ENCODE results near the gene PRKCA.

GRCh38 chr17:66855204-66855603 lies 552.8 kb downstream of the PRKCA start:
- TF ChIP-seq CTCF (IDR thresholded peaks at IDR 0.05; ENCODE audit: low read depth, low read length, missing input control) (no peak), TAF1 (conservative IDR thresholded peaks at IDR 0.05) (no peak), MAX (IDR thresholded peaks at IDR 0.05) (no peak), GABPA (IDR thresholded peaks at IDR 0.05 in 1 of 2, conservative IDR thresholded peaks at IDR 0.05 in 1 of 2) (no peak), RAD21 (IDR thresholded peaks at IDR 0.05) (no peak), YY1 (IDR thresholded peaks at IDR 0.05) (no peak), JUND (IDR thresholded peaks at IDR 0.05) (no peak), NR2F2 (IDR thresholded peaks at IDR 0.05) (no peak), ZBTB33 (IDR thresholded peaks at IDR 0.05) (no peak), SP1 (IDR thresholded peaks at IDR 0.05) (no peak), RXRA (IDR thresholded peaks at IDR 0.05) (no peak), REST (IDR thresholded peaks at IDR 0.05) (no peak), FOXA1 (IDR thresholded peaks at IDR 0.05) (no peak), EGR1 (IDR thresholded peaks at IDR 0.05; ENCODE audit: low read depth in 2 of 2) (no peak)

Measured in liver (tissue), 3 donors.